OCI-LY7 (cell line): ENCODE data around the gene OR7G1. TPM values are rescaled to one million over a fixed set of nuclear protein-coding genes. Genes with fewer than 3 reads are reported as not detected.
"Not testable (repeated sequence)": the region's sequence is repeated elsewhere in the genome, so short reads cannot be mapped to it uniquely, and the experiment has no call there.

ENCODE experiments used
- BruUV-seq: library from RNA; stranded (reverse); fragments of 400-500 nt; replicated peaks from 2 replicates; lab custom pipeline; 2021; lab: Mats Ljungman, UMichigan
- CTCF ChIA-PET: fragments of 300-600 bp; sonication (Branson Sonifier 250); formaldehyde crosslinking; loops from one replicate; lab custom pipeline; 2022; ENCODE audit warnings: antibody characterized with exemption; ENCODE audit not compliant: unreplicated experiment; lab: Charles Lee
- POLR2A ChIA-PET: fragments of 300-600 bp; sonication (Branson Sonifier 250); formaldehyde crosslinking; loops from one replicate; lab custom pipeline; 2022; ENCODE audit warnings: antibody characterized with exemption; lab: Charles Lee
- DNase-seq: peaks from one replicate; pipeline ENCODE4 v3.0.0-alpha.2; 2015; ENCODE audit warnings: low spot score
- H2AFZ ChIP-seq: fragments of 200-600 bp; sonication (generic), shearing (Covaris generic); 2 replicates; pipeline ENCODE4 v1.6.1; 2014; ENCODE audit warnings: mild to moderate bottlenecking, antibody characterized with exemption, low read length, moderate library complexity
- H3K27ac ChIP-seq: fragments of 200-600 bp; sonication (generic); 2 replicates; pipeline ENCODE4 v1.5.1; 2014; ENCODE audit warnings: mixed run types, low read depth, mild to moderate bottlenecking, moderate library complexity, low read length, inconsistent platforms; ENCODE audit not compliant: poor library complexity, severe bottlenecking
- H3K36me3 ChIP-seq: fragments of 200-600 bp; sonication (generic); 2 replicates; pipeline ENCODE4 v1.6.1; 2014; ENCODE audit warnings: mild to moderate bottlenecking, antibody characterized with exemption, low read length, moderate library complexity, mixed read lengths; ENCODE audit not compliant: insufficient read depth
- H3K4me1 ChIP-seq: fragments of 200-600 bp; sonication (generic); 2 replicates; pipeline ENCODE4 v1.5.1; 2014; ENCODE audit warnings: mild to moderate bottlenecking, low read length; ENCODE audit not compliant: insufficient read depth, poor library complexity, severe bottlenecking
- H3K4me2 ChIP-seq: fragments of 200-600 bp; sonication (generic); 2 replicates; pipeline ENCODE4 v1.6.1; 2014; ENCODE audit warnings: mild to moderate bottlenecking, low read length
- H3K4me3 ChIP-seq: fragments of 200-600 bp; sonication (generic); 2 replicates; pipeline ENCODE4 v1.5.1; 2014; ENCODE audit warnings: mild to moderate bottlenecking, low read depth, low read length; ENCODE audit not compliant: poor library complexity, severe bottlenecking
- H3K79me2 ChIP-seq: fragments of 200-600 bp; sonication (generic); 2 replicates; pipeline ENCODE4 v1.6.1; 2016; ENCODE audit warnings: low read depth, mild to moderate bottlenecking, low read length, moderate library complexity, mixed read lengths; ENCODE audit not compliant: insufficient read depth
- H3K9me2 ChIP-seq: fragments of 200-600 bp; sonication (generic); 2 replicates; pipeline ENCODE4 v1.6.1; 2016; ENCODE audit warnings: mild to moderate bottlenecking, low read length, mixed read lengths; ENCODE audit not compliant: insufficient read depth
- H3K9me3 ChIP-seq: fragments of 200-600 bp; sonication (generic); 2 replicates; pipeline ENCODE4 v1.6.1; 2014; ENCODE audit warnings: mild to moderate bottlenecking, mixed run types, low read length, mixed read lengths
- H4K20me1 ChIP-seq: fragments of 200-600 bp; sonication (generic); 2 replicates; pipeline ENCODE4 v1.6.1; 2014; ENCODE audit warnings: mild to moderate bottlenecking, antibody characterized with exemption, low read length, moderate library complexity, mixed read lengths; ENCODE audit not compliant: insufficient read depth
- CTCF ChIP-seq: fragments of 200-600 bp; sonication (generic); conservative IDR thresholded peaks from 2 replicates; pipeline ENCODE4 v1.5.1; 2014; ENCODE audit warnings: mild to moderate bottlenecking, antibody characterized with exemption, low read length, moderate library complexity, mixed read lengths
- EZH2phosphoT487 ChIP-seq: fragments of 200-600 bp; sonication (generic); IDR thresholded peaks from 2 replicates; pipeline ENCODE4 v1.6.1; 2018; ENCODE audit warnings: low read depth, borderline replicate concordance, mild to moderate bottlenecking, mixed run types, antibody characterized with exemption, low read length, moderate library complexity, mixed read lengths
- intact Hi-C: fragments of 100-400 bp; cut with micrococcal nuclease; formaldehyde crosslinking; loops from one replicate; pipeline ENCODE4 v1.10.0; 2022; ENCODE audit not compliant: unreplicated experiment
- total RNA-seq, 2 experiments: library from RNA; depleted of rRNA in 1 of 2; stranded (reverse); fragments of >200 nt in 1 of 2; shearing (Covaris generic) in 1 of 2; gene quantifications; 2 replicates each; pipeline ENCODE4 v1.2.3, GENCODE V29; 2014 to 2022

OR7G1 gene
- total RNA-seq, 2 experiments from 2014 or later = not detected

- Histone ChIP-seq H3K79me2 (no peaks in the 10 kb centered on the region), H3K4me3 (no peak overlapping the region), H2AFZ (no peak overlapping the region), H3K4me2 (no peak overlapping the region), H3K4me1 (no peaks in the 10 kb centered on the region), H3K36me3 (no peaks in the 10 kb centered on the region), H3K27ac (no peak overlapping the region), H3K9me2 (no peaks in the 10 kb centered on the region), H4K20me1 (no peaks in the 10 kb centered on the region), H3K9me3 (no peaks in the 10 kb centered on the region)
- no peak for DNase-seq
- intact Hi-C loops = loop anchor here (5.0 kb wide), 1 partner anchor 420 kb away; no protein-coding TSS in a partner anchor
- TF ChIP-seq CTCF (no peak), EZH2phosphoT487 (no peak)
- CTCF ChIA-PET = no interaction called here
- POLR2A ChIA-PET = no interaction called here
- BruUV-seq = no TSS peak
Measured at GRCh38 chr19:9076901-9077300, 38.7 kb downstream of the OR7G1 start.

- H3K9me3 ChIP-seq = no peaks in the 10 kb centered on the region
- H3K4me2 ChIP-seq = no peak overlapping the region
- H3K27ac ChIP-seq = no peak overlapping the region
- BruUV-seq = no TSS peak
- H3K4me1 ChIP-seq = no peaks in the 10 kb centered on the region
- TF ChIP-seq CTCF = no peak
- TF ChIP-seq EZH2phosphoT487 = no peak
- H3K36me3 ChIP-seq = no peaks in the 10 kb centered on the region
- no peak overlapping the region for H2AFZ ChIP-seq
- ChIA-PET CTCF (no interaction called here), POLR2A (no interaction called here)
- no peaks in the 10 kb centered on the region for H4K20me1 ChIP-seq
- no peaks in the 10 kb centered on the region for H3K9me2 ChIP-seq
- no peaks in the 10 kb centered on the region for H3K79me2 ChIP-seq
- intact Hi-C loops = loop anchor here (5.0 kb wide), 1 partner anchor 418 kb away; no protein-coding TSS in a partner anchor
- no peak for DNase-seq
- no peak overlapping the region for H3K4me3 ChIP-seq
Measured at GRCh38 chr19:9075064-9075949, 40.3 kb downstream of the OR7G1 start.

- intact Hi-C loops = no loop called here
- DNase-seq = no peak
- H3K79me2 ChIP-seq = no peaks in the 10 kb centered on the region
- POLR2A ChIA-PET = no interaction called here
- no peaks in the 10 kb centered on the region for H3K4me1 ChIP-seq
- no peak overlapping the region for H3K4me2 ChIP-seq
- H2AFZ ChIP-seq = no peak overlapping the region
- no peaks in the 10 kb centered on the region for H4K20me1 ChIP-seq
- no peak overlapping the region for H3K27ac ChIP-seq
- no peak overlapping the region for H3K4me3 ChIP-seq
- no peaks in the 10 kb centered on the region for H3K9me3 ChIP-seq
- CTCF ChIA-PET = no interaction called here
- no TSS peak for BruUV-seq
- TF ChIP-seq CTCF (no peak), EZH2phosphoT487 (no peak)
- no peaks in the 10 kb centered on the region for H3K9me2 ChIP-seq
- no peaks in the 10 kb centered on the region for H3K36me3 ChIP-seq
Measured at GRCh38 chr19:9073806-9074205, 41.8 kb downstream of the OR7G1 start.

GRCh38 chr19:9071720-9072119 is 43.8 kb downstream of the OR7G1 start:
- H3K9me2 ChIP-seq, CTCF ChIA-PET, H3K4me1 ChIP-seq, H3K27ac ChIP-seq, POLR2A ChIA-PET, H3K4me3 ChIP-seq, H3K4me2 ChIP-seq, H3K36me3 ChIP-seq, H3K9me3 ChIP-seq, DNase-seq, H4K20me1 ChIP-seq, intact Hi-C loops, H2AFZ ChIP-seq, H3K79me2 ChIP-seq, BruUV-seq: not testable (repeated sequence)
